Activated CD4-positive, alpha-beta T cell treated with anti-CD3 and anti-CD28 coated beads, Interleukin-2, amount 50 U/mL, for 24 hours (primary cell): Measurements from ENCODE around the gene CLASP1.
"Not testable (repeated sequence)": the region's sequence is repeated elsewhere in the genome, so short reads cannot be mapped to it uniquely, and the experiment has no call there.

Experiments
- DNase-seq, 2 donors: peaks; one replicate each; pipeline ENCODE4 v3.0.0-alpha.2; 2020; ENCODE audit warnings: low read depth in 1 of 2, low spot score in 1 of 2

The CLASP1 gene

GRCh38 chr2:121331324-121331723 is 317.9 kb downstream of the CLASP1 start:
- not testable (repeated sequence) for DNase-seq

GRCh38 chr2:121330921-121331320 is 318.3 kb downstream of the CLASP1 start:
- DNase-seq: no peak

GRCh38 chr2:121329786-121330185 is 319.5 kb downstream of the CLASP1 start:
- no peak for DNase-seq

GRCh38 chr2:121326628-121327027 is 322.6 kb downstream of the CLASP1 start:
- no peak for DNase-seq

- DNase-seq: no peak
Observed at GRCh38 chr2:121324601-121325000, 324.7 kb downstream of the CLASP1 start.

GRCh38 chr2:121321476-121321875 is 327.8 kb downstream of the CLASP1 start:
- no peak for DNase-seq

GRCh38 chr2:121319941-121320340 is 329.3 kb downstream of the CLASP1 start:
- no peak for DNase-seq

- DNase-seq: no peak
Observed at GRCh38 chr2:121316986-121317385, 332.3 kb downstream of the CLASP1 start.

GRCh38 chr2:121313701-121314100 is 335.6 kb downstream of the CLASP1 start:
- DNase-seq: not testable (repeated sequence)

GRCh38 chr2:121309801-121310200 is 339.5 kb downstream of the CLASP1 start:
- no peak for DNase-seq

GRCh38 chr2:121309323-121309722 is 339.9 kb downstream of the CLASP1 start:
- DNase-seq: no peak

GRCh38 chr2:121307048-121307447 is 342.2 kb downstream of the CLASP1 start:
- DNase-seq: no peak

- no peak for DNase-seq
Observed at GRCh38 chr2:121304941-121305340, 344.3 kb downstream of the CLASP1 start.

GRCh38 chr2:121303531-121304263 is 345.6 kb downstream of the CLASP1 start:
- DNase-seq: no peak

- not testable (repeated sequence) for DNase-seq
Observed at GRCh38 chr2:121301190-121301589, 348.1 kb downstream of the CLASP1 start.

- no peak for DNase-seq
Observed at GRCh38 chr2:121298476-121298875, 350.8 kb downstream of the CLASP1 start.

GRCh38 chr2:121297866-121298265 is 351.4 kb downstream of the CLASP1 start:
- DNase-seq: not testable (repeated sequence)

GRCh38 chr2:121297217-121297830 is 351.9 kb downstream of the CLASP1 start:
- no peak for DNase-seq

- no peak for DNase-seq
Observed at GRCh38 chr2:121295911-121296650, 353.2 kb downstream of the CLASP1 start.

- DNase-seq: no peak
Observed at GRCh38 chr2:121294881-121295840, 354.1 kb downstream of the CLASP1 start.
